Adrenal gland (tissue), 12 donors: ENCODE data around the gene KAT6B. TPM values are rescaled to one million over a fixed set of nuclear protein-coding genes. Genes with fewer than 3 reads are reported as not detected.
"Not testable (repeated sequence)": the region's sequence is repeated elsewhere in the genome, so short reads cannot be mapped to it uniquely, and the experiment has no call there.

Experiments used
- DNase-seq, 7 donors: peaks; one replicate each; pipeline ENCODE4 v3.0.0-alpha.2; 2019 to 2020
- H3K27ac ChIP-seq, 5 donors: fragments of 200-600 bp; sonication (generic) in 4 of 5; 1 replicate in 3 of 5; 2 replicates in 2 of 5; pipeline versions ENCODE4 v1.5.1 to v1.8.0; 2016 to 2020; ENCODE audit warnings: mild to moderate bottlenecking in 1 of 5
- H3K27me3 ChIP-seq: fragments of 200-600 bp; 2 replicates; pipeline ENCODE4 v1.8.0; 2021
- H3K36me3 ChIP-seq, 2 donors: fragments of 200-600 bp; replicated peaks in 1 of 2; 1 replicate in 1 of 2; 2 replicates in 1 of 2; pipeline versions ENCODE4 v1.5.1 to v1.8.0; 2018 to 2022
- H3K4me1 ChIP-seq, 2 donors: fragments of 200-600 bp; replicated peaks in 1 of 2; 1 replicate in 1 of 2; 2 replicates in 1 of 2; pipeline versions ENCODE4 v1.5.1 to v1.8.0; 2018 to 2021
- H3K4me3 ChIP-seq, 4 donors: fragments of 200-600 bp; sonication (generic) in 3 of 4; one replicate each; pipeline ENCODE4 v1.5.1; 2016 to 2018
- H3K9me3 ChIP-seq, 3 donors: fragments of 200-600 bp; sonication (generic) in 1 of 3; replicated peaks in 1 of 3; 1 replicate in 2 of 3; 2 replicates in 1 of 3; pipeline versions ENCODE4 v1.5.1 to v1.8.0; 2016 to 2021
- CTCF ChIP-seq, 6 experiments: fragments of 450-650 bp in 4 of 6; fragments of 200-600 bp in 2 of 6; sonication (generic) in 1 of 6; IDR thresholded peaks; 1 replicate in 5 of 6; 2 replicates in 1 of 6; pipeline versions ENCODE4 v1.5.1 to v1.8.0; 2016 to 2021; ENCODE audit warnings: antibody characterized with exemption in 6 of 6, mild to moderate bottlenecking in 2 of 6, moderate library complexity in 1 of 6
- POLR2A ChIP-seq, 2 donors: fragments of 450-650 bp; IDR thresholded peaks; one replicate each; pipeline ENCODE4 v1.6.1; 2017; ENCODE audit warnings: antibody characterized with exemption in 2 of 2, mild to moderate bottlenecking in 2 of 2, moderate library complexity in 1 of 2
- WGBS, 4 donors: extraction: QIAGEN DNeasy Blood & Tissue Kit in 2 of 4; methylation state at CpG; one replicate each; pipeline versions ENCODE4 v1.1.5 to v1.1.7; 2013 to 2017; 5-methylcytosine and 5-hydroxymethylcytosine counted together
- intact Hi-C, 2 donors: fragments of 100-400 bp; cut with DNase I; formaldehyde crosslinking; loops; one replicate each; pipeline versions ENCODE4 v1.14.1 to v1.15.0; 2022 to 2023
- polyA plus RNA-seq, 3 donors: library from polyadenylated mRNA; stranded (reverse); fragments of 200-250 nt in 2 of 3; fragments of 350-450 nt in 1 of 3; fragmentation: Illumina TruSeq in 1 of 3; extraction: RNeasy Lipid Tissue Mini Kit (QIAGEN cat#74804) in 1 of 3; gene quantifications; one replicate each; pipeline ENCODE4 v1.2.3, GENCODE V29; 2013 to 2014
- total RNA-seq, 9 donors: library from RNA; depleted of rRNA in 4 of 9; stranded (reverse); fragments of >200 nt in 4 of 9; fragments of 120-200 nt in 1 of 9; fragmentation: NEBNext Ultra II Directional in 1 of 9; extraction: Animal tissue kit (Norgen Biotek cat#: 25700) in 1 of 9; gene quantifications; one replicate each; pipeline versions ENCODE4 v1.1.0 to v1.2.4, GENCODE V29; 2013 to 2023
- donor health status: healthy with polysubstance abuse.
- donor health status: Bipolar disorder and iron deficiency.
- donor health status: DM: yes; HTN: yes; CAD: no.
- donor health status: DM: no; HTN: no; CAD: no.
- donor health status: DM: no; HTN: no; CAD: no.
- donor health status: DM: yes; HTN: yes; CAD: no.

Gene KAT6B
- total and polyA plus RNA-seq, 12 donors: 6.0 to 50.2 (median 25.8) TPM

- no peak for TF ChIP-seq CTCF (IDR thresholded peaks at IDR 0.05)
- intact Hi-C loops: no loop called here
- no peaks in the 10 kb centered on the region for H3K36me3 ChIP-seq
- no peak overlapping the region for H3K27ac ChIP-seq
- H3K4me1 ChIP-seq: peaks cover 0 to 23% of the 10 kb centered on the region in 2 donors
- H3K9me3 ChIP-seq: no peaks in the 10 kb centered on the region
- no peaks in the 10 kb centered on the region for H3K27me3 ChIP-seq
- DNase-seq: no peak
- no peak overlapping the region for H3K4me3 ChIP-seq
These were observed 48.7 kb downstream of the KAT6B start for GRCh38 chr10:74875068-74875467.

- Histone ChIP-seq H3K27ac (no peak overlapping the region), H3K36me3 (no peaks in the 10 kb centered on the region), H3K4me3 (no peak overlapping the region), H3K4me1 (peaks cover 0 to 23% of the 10 kb centered on the region in 2 donors), H3K27me3 (no peaks in the 10 kb centered on the region), H3K9me3 (no peaks in the 10 kb centered on the region)
- intact Hi-C loops: no loop called here
- 74 to 95% (median 89%) methylated on average over 1 of the region's 1 CpG for WGBS, 4 donors
- TF ChIP-seq CTCF (IDR thresholded peaks at IDR 0.05) (no peak), POLR2A (IDR thresholded peaks at IDR 0.05) (no peak)
- no peak for DNase-seq
These were observed 49.6 kb downstream of the KAT6B start for GRCh38 chr10:74875966-74876365.

- intact Hi-C loops, H3K27me3 ChIP-seq, H3K9me3 ChIP-seq, H3K27ac ChIP-seq, H3K36me3 ChIP-seq, H3K4me3 ChIP-seq: not testable (repeated sequence)
- 95 to 97% (median 96%) methylated on average over 5 of the region's 5 CpGs for WGBS, 4 donors
- peak in 1 of 7 donors; percentile 14 for DNase-seq
- H3K4me1 ChIP-seq: peaks cover 0 to 25% of the 10 kb centered on the region in 2 donors
These were observed 50.7 kb downstream of the KAT6B start for GRCh38 chr10:74877054-74877453.

GRCh38 chr10:74877898-74878297 lies 51.5 kb downstream of the KAT6B start:
- Histone ChIP-seq H3K4me3 (no peak overlapping the region), H3K27ac (no peak overlapping the region), H3K27me3 (no peaks in the 10 kb centered on the region), H3K9me3 (no peaks in the 10 kb centered on the region), H3K36me3 (no peaks in the 10 kb centered on the region), H3K4me1 (peaks cover 0 to 26% of the 10 kb centered on the region in 2 donors)
- TF ChIP-seq POLR2A (IDR thresholded peaks at IDR 0.05) (no peak), CTCF (IDR thresholded peaks at IDR 0.05) (no peak)
- intact Hi-C loops: no loop called here
- DNase-seq: no peak

- Histone ChIP-seq H3K4me3 (no peak overlapping the region), H3K36me3 (no peaks in the 10 kb centered on the region), H3K4me1 (peaks cover 0 to 16% of the 10 kb centered on the region in 2 donors), H3K9me3 (no peaks in the 10 kb centered on the region), H3K27me3 (no peaks in the 10 kb centered on the region), H3K27ac (no peak overlapping the region)
- intact Hi-C loops: no loop called here
- no peak for DNase-seq
- WGBS, 4 donors: 97 to 100% (median 98%) methylated on average over 3 of the region's 3 CpGs
- TF ChIP-seq CTCF (IDR thresholded peaks at IDR 0.05): no peak
- TF ChIP-seq POLR2A (IDR thresholded peaks at IDR 0.05): no peak
These were observed 53.6 kb downstream of the KAT6B start for GRCh38 chr10:74880041-74880440.
